Gastrocnemius medialis (tissue), 4 donors: ENCODE data around the gene CYP2A7.

ENCODE experiments used
- CTCF ChIP-seq, 5 experiments: fragments of 450-650 bp in 3 of 5; fragments of 200-600 bp in 2 of 5; sonication (generic) in 2 of 5; IDR thresholded peaks in 4 of 5; conservative IDR thresholded peaks in 1 of 5; 1 replicate in 4 of 5; 2 replicates in 1 of 5; pipeline ENCODE4 v1.5.1; 2016 to 2019; ENCODE audit warnings: antibody characterized with exemption in 5 of 5, mild to moderate bottlenecking in 3 of 5, moderate library complexity in 3 of 5
- POLR2A ChIP-seq, 2 donors: fragments of 450-650 bp; IDR thresholded peaks; one replicate each; pipeline ENCODE4 v1.6.1; 2017; ENCODE audit warnings: antibody characterized with exemption in 2 of 2, mild to moderate bottlenecking in 2 of 2, moderate library complexity in 2 of 2

GRCh38 chr19:40862785-40863184 is 19.2 kb downstream of the CYP2A7 start:
- TF ChIP-seq CTCF (IDR thresholded peaks at IDR 0.05 in 4 of 5, conservative IDR thresholded peaks at IDR 0.05 in 1 of 5) (no peak), POLR2A (IDR thresholded peaks at IDR 0.05) (no peak)
